HEK293T (cell line): ENCODE results near the gene ZNF568.

ENCODE experiments used
- BHLHE40 ChIP-seq: fragments of 450-650 bp; IDR thresholded peaks from 2 replicates; pipeline ENCODE4 v1.6.1; 2016; ENCODE audit warnings: mild to moderate bottlenecking, moderate library complexity, borderline replicate concordance
- ELF4 ChIP-seq: fragments of 450-650 bp; IDR thresholded peaks from 2 replicates; pipeline ENCODE4 v1.6.1; 2017; ENCODE audit warnings: antibody characterized with exemption
- FOXK2 ChIP-seq: fragments of 450-650 bp; IDR thresholded peaks from 2 replicates; pipeline ENCODE4 v1.6.1; 2016; ENCODE audit warnings: mild to moderate bottlenecking
- FOXM1 ChIP-seq: fragments of 450-650 bp; IDR thresholded peaks from 2 replicates; pipeline ENCODE4 v1.6.1; 2017; ENCODE audit warnings: mild to moderate bottlenecking, borderline replicate concordance
- NFRKB ChIP-seq: fragments of 450-650 bp; IDR thresholded peaks from 2 replicates; pipeline ENCODE4 v1.6.1; 2016; ENCODE audit warnings: mild to moderate bottlenecking, moderate library complexity
- SP1 ChIP-seq: fragments of 450-650 bp; IDR thresholded peaks from 2 replicates; pipeline ENCODE4 v1.6.1; 2017
- TF ChIP-seq, protein P1 (sequence below): fragments of 450-650 bp; IDR thresholded peaks from 2 replicates; pipeline ENCODE4 v1.6.1; 2016

DNA sequence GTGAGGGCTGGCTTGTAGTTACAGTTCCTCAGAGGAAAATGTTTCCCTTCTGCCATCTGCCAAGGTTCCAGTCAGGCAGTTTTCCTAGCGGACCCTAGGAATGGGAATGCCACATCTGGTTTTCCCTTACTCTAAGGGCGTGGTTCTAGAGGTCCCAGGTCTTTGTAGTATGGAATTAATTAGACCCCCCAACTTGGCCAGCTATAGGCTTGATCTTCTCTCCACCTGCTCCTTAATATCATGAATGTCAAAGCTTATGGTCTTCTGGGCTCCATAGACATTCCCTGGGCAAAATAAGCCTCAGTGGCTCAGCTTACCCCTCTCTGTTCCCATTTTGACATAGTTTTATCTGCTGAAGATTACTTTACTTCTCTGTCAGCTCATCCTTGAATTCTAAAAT lies 70.0 kb downstream of the ZNF568 start:
- no peak for TF ChIP-seq BHLHE40
- TF ChIP-seq, protein P1, sequence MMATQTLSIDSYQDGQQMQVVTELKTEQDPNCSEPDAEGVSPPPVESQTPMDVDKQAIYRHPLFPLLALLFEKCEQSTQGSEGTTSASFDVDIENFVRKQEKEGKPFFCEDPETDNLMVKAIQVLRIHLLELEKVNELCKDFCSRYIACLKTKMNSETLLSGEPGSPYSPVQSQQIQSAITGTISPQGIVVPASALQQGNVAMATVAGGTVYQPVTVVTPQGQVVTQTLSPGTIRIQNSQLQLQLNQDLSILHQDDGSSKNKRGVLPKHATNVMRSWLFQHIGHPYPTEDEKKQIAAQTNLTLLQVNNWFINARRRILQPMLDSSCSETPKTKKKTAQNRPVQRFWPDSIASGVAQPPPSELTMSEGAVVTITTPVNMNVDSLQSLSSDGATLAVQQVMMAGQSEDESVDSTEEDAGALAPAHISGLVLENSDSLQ = no peak
- no peak for TF ChIP-seq FOXM1
- TF ChIP-seq SP1 = no peak
- no peak for TF ChIP-seq NFRKB
- no peak for TF ChIP-seq ELF4
- TF ChIP-seq FOXK2 = no peak
